DOHH2 (cell line): Measurements from ENCODE around the gene SERP1.

Experiments used
- H3F3A ChIP-seq: fragments of 200-600 bp; sonication (generic), shearing (Covaris generic); 2 replicates; pipeline ENCODE4 v1.6.0; 2016; ENCODE audit warnings: antibody characterized with exemption, mild to moderate bottlenecking; ENCODE audit not compliant: control insufficient read depth, insufficient read depth
- H3K27ac ChIP-seq: fragments of 200-600 bp; sonication (generic); 2 replicates; pipeline ENCODE4 v1.5.1; 2014; ENCODE audit warnings: low read depth, mild to moderate bottlenecking, low read length, moderate library complexity
- H3K27me3 ChIP-seq: fragments of 200-600 bp; sonication (generic); 2 replicates; pipeline ENCODE4 v1.6.1; 2014; ENCODE audit warnings: mild to moderate bottlenecking, low read length, mixed read lengths; ENCODE audit not compliant: control insufficient read depth
- H3K36me3 ChIP-seq: fragments of 200-600 bp; sonication (generic); 2 replicates; pipeline ENCODE4 v1.6.1; 2014; ENCODE audit warnings: mild to moderate bottlenecking, low read length, moderate library complexity, mixed read lengths; ENCODE audit not compliant: control insufficient read depth
- H3K4me1 ChIP-seq: fragments of 200-600 bp; sonication (generic); 2 replicates; pipeline ENCODE4 v1.6.1; 2014; ENCODE audit warnings: mild to moderate bottlenecking, low read length, mixed read lengths; ENCODE audit not compliant: control insufficient read depth
- H3K4me2 ChIP-seq: fragments of 200-600 bp; sonication (generic); 2 replicates; pipeline ENCODE4 v1.6.0; 2014; ENCODE audit warnings: mild to moderate bottlenecking, low read length, moderate library complexity
- H3K4me3 ChIP-seq: fragments of 200-600 bp; sonication (generic); 2 replicates; pipeline ENCODE4 v1.5.1; 2014; ENCODE audit warnings: mild to moderate bottlenecking, low read length, mixed read lengths
- H3K79me2 ChIP-seq: fragments of 200-600 bp; sonication (generic); 2 replicates; pipeline ENCODE4 v1.6.1; 2014; ENCODE audit warnings: mild to moderate bottlenecking, low read length, mixed read lengths; ENCODE audit not compliant: control insufficient read depth
- H3K9me2 ChIP-seq: fragments of 200-600 bp; sonication (generic); replicated peaks from 2 replicates; pipeline ENCODE4 v1.6.1; 2014; ENCODE audit warnings: mild to moderate bottlenecking, low read length, mixed read lengths; ENCODE audit not compliant: control insufficient read depth
- H3K9me3 ChIP-seq: fragments of 200-600 bp; sonication (generic); 2 replicates; pipeline ENCODE4 v1.6.1; 2014; ENCODE audit warnings: antibody characterized with exemption, low read length, mixed read lengths; ENCODE audit not compliant: control insufficient read depth, insufficient read depth
- H4K20me1 ChIP-seq: fragments of 200-600 bp; sonication (generic); 2 replicates; pipeline ENCODE4 v1.6.0; 2014; ENCODE audit warnings: low read depth, mild to moderate bottlenecking, antibody characterized with exemption, low read length, moderate library complexity; ENCODE audit not compliant: control insufficient read depth, insufficient read depth
- CTCF ChIP-seq: fragments of 200-600 bp; sonication (generic); IDR thresholded peaks from one replicate; pipeline ENCODE4 v1.5.1; 2014; ENCODE audit warnings: antibody characterized with exemption, mild to moderate bottlenecking, low read depth, low read length; ENCODE audit not compliant: poor library complexity, severe bottlenecking
- EZH2phosphoT487 ChIP-seq: fragments of 200-600 bp; sonication (generic); IDR thresholded peaks from 2 replicates; pipeline ENCODE4 v1.6.1; 2017; ENCODE audit warnings: borderline replicate concordance, mild to moderate bottlenecking, antibody characterized with exemption, low read length, moderate library complexity, mixed read lengths

SERP1 gene

GRCh38 chr3:150511122-150511821 lies 35.0 kb downstream of the SERP1 start:
- Histone ChIP-seq H3K27ac (no peak overlapping the region), H3K79me2 (no peaks in the 10 kb centered on the region), H3K36me3 (no peaks in the 10 kb centered on the region), H3K27me3 (peaks cover 3% of the 10 kb centered on the region; the same call in 1 of the 2 replicates), H3K9me3 (no peaks in the 10 kb centered on the region), H3K4me2 (no peak overlapping the region), H3K4me1 (peaks cover 5% of the 10 kb centered on the region; the same call in 1 of the 2 replicates), H3F3A (no peaks in the 10 kb centered on the region), H3K9me2 (no peaks in the 10 kb centered on the region), H3K4me3 (no peak overlapping the region), H4K20me1 (no peaks in the 10 kb centered on the region)
- no peak for TF ChIP-seq EZH2phosphoT487
- no peak for TF ChIP-seq CTCF

GRCh38 chr3:150509780-150510179 lies 36.5 kb downstream of the SERP1 start:
- Histone ChIP-seq H3K79me2 (no peaks in the 10 kb centered on the region), H3K4me2 (no peak overlapping the region), H3K36me3 (no peaks in the 10 kb centered on the region), H3K4me1 (peaks cover 5% of the 10 kb centered on the region; the same call in 1 of the 2 replicates), H3K9me2 (no peaks in the 10 kb centered on the region), H3F3A (no peaks in the 10 kb centered on the region), H4K20me1 (no peaks in the 10 kb centered on the region), H3K27ac (no peak overlapping the region), H3K4me3 (no peak overlapping the region), H3K27me3 (peaks cover 3% of the 10 kb centered on the region; the same call in 1 of the 2 replicates), H3K9me3 (no peaks in the 10 kb centered on the region)
- TF ChIP-seq EZH2phosphoT487: no peak
- TF ChIP-seq CTCF: no peak

DNA sequence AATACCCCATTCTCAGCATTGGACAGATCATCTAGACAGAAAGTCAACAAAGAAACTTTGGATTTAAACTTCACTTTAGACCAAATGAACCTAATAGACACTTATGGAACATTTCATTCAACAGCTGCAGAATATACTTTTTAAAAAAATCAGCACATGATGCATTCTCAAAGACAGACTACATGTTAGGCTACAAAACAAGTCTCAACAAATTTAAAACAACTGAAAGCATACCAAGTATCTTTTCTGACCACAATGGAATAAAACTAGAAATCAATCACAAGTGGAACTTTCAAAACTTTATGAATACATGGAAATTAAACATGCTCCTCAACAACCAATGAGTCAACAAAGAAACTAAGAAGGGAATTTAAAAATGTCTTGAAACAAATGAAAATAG lies 37.9 kb downstream of the SERP1 start:
- TF ChIP-seq CTCF: no peak
- TF ChIP-seq EZH2phosphoT487: no peak
- no peak overlapping the region for H3K4me2 ChIP-seq
- H4K20me1 ChIP-seq: no peaks in the 10 kb centered on the region
- peaks cover 3% of the 10 kb centered on the region; the same call in 1 of the 2 replicates for H3K27me3 ChIP-seq
- no peaks in the 10 kb centered on the region for H3K36me3 ChIP-seq
- H3K4me1 ChIP-seq: peaks cover 5% of the 10 kb centered on the region; the same call in 1 of the 2 replicates
- H3K9me3 ChIP-seq: no peaks in the 10 kb centered on the region
- no peak overlapping the region for H3K4me3 ChIP-seq
- H3K9me2 ChIP-seq: no peaks in the 10 kb centered on the region
- H3K79me2 ChIP-seq: no peaks in the 10 kb centered on the region
- no peaks in the 10 kb centered on the region for H3F3A ChIP-seq
- no peak overlapping the region for H3K27ac ChIP-seq
